ENCODE data around the gene CDYL. TPM values are rescaled to one million over a fixed set of nuclear protein-coding genes. Genes with fewer than 3 reads are reported as not detected.
A peak's percentile ranks its signal among the peaks of the same experiment; 100 is the strongest.

The CDYL gene
- total RNA-seq, 1 donor from 2014 or later, result 46.1 TPM

DNA sequence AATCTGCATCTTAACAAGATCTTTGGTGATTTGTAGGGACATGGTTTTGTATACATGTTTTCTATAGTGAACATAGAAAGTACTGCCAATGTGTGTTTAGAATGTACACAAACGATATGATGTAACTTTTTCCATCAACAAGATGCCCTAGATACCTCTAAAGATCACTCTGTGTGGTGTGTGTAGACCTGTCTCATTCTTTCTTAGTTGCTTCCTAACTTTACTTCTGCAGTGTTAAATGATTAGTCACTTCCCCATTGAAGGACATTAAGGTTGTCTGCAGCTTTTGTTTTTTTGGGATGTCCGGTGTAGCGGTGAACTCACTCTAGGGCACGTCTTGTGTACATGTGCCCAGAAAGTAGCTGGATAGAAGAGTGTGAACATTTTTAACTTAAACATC, 35.9 kb downstream of the CDYL start:
- Histone ChIP-seq H3K27me3 (ENCODE audit: control insufficient read depth, insufficient read depth, low read length) (no peaks in the 10 kb centered on the region), H3K36me3 (ENCODE audit: control insufficient read depth, insufficient read depth, low read length) (no peaks in the 10 kb centered on the region), H3K4me3 (ENCODE audit: low read depth, low read length) (no peak overlapping the region)
- DNase-seq (ENCODE audit: low read depth) (peak; percentile 43), FAIRE-seq (no peak)
- TF ChIP-seq CTCF (IDR thresholded peaks at IDR 0.05; ENCODE audit: insufficient read depth, low read length, severe bottlenecking), result no peak

DNA sequence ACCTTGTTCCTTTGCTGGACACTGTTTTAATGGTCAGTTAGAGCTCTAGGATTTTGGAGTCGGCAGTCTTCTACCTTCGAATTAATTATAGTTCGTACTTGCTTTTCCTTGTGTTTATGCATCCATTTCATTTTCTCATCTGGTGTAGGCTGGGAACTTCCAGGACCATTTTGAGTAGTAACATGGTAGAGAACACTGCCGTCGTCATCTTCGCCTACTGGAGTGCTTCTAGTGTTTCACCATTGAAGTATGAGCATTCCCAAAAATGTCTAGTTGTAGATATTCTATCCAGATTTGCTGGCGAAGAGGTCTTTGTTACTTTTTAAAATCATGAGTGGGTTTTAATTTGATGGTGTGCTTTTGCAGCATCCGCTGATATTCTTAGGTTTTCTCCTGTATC, 36.9 kb downstream of the CDYL start:
- Histone ChIP-seq H3K4me3 (ENCODE audit: low read depth, low read length) (no peak overlapping the region), H3K36me3 (ENCODE audit: control insufficient read depth, insufficient read depth, low read length) (no peaks in the 10 kb centered on the region), H3K27me3 (ENCODE audit: control insufficient read depth, insufficient read depth, low read length) (no peaks in the 10 kb centered on the region)
- no peak for FAIRE-seq
- DNase-seq (ENCODE audit: low read depth), result no peak
- no peak for TF ChIP-seq CTCF (IDR thresholded peaks at IDR 0.05; ENCODE audit: insufficient read depth, low read length, severe bottlenecking)

DNA sequence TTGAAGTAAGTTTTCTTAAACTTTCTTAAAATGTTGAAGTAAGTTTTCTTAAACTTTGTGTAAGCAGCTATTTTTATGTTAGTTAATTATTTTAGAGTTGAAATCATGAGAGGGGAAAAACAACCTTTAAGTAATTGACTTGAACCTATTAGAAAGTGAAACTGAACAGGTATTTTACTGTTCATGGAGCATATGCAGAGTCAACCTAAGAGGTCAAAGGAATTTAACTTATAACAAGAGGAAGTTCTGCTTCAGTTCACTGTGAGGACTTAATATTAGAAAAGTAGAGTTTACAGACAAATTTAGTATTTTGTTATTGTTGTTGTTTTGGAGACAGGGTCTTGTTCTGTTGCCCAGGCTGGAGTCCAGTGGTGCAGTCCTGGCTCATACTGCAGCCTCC, 38.0 kb downstream of the CDYL start:
- no peak for TF ChIP-seq CTCF (IDR thresholded peaks at IDR 0.05; ENCODE audit: insufficient read depth, low read length, severe bottlenecking)
- FAIRE-seq, result no peak
- Histone ChIP-seq H3K4me3 (ENCODE audit: low read depth, low read length) (no peak overlapping the region), H3K27me3 (ENCODE audit: control insufficient read depth, insufficient read depth, low read length) (no peaks in the 10 kb centered on the region), H3K36me3 (ENCODE audit: control insufficient read depth, insufficient read depth, low read length) (no peaks in the 10 kb centered on the region)
- DNase-seq (ENCODE audit: low read depth), result no peak

DNA sequence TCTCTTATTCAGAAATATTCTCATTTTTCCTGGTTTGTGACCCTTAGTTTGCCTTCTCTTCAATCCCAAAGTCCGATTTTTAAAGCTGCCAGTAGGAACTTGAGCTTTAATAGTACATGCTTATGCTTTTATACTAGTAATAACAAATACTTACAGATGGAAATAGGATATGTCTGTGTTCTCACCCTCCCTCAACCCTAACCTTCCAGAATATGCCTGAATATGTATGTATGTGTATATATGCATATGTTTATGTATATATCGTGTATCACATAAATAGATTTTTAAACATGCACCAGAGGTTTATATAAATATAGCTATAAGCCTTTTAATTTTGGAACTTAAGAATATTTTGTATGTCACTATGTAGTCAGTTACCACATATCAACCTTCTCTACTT, 38.8 kb downstream of the CDYL start:
- no peak for TF ChIP-seq CTCF (IDR thresholded peaks at IDR 0.05; ENCODE audit: insufficient read depth, low read length, severe bottlenecking)
- Histone ChIP-seq H3K36me3 (ENCODE audit: control insufficient read depth, insufficient read depth, low read length) (no peaks in the 10 kb centered on the region), H3K27me3 (ENCODE audit: control insufficient read depth, insufficient read depth, low read length) (no peaks in the 10 kb centered on the region), H3K4me3 (ENCODE audit: low read depth, low read length) (no peak overlapping the region)
- DNase-seq (ENCODE audit: low read depth) (no peak), FAIRE-seq (no peak)

DNA sequence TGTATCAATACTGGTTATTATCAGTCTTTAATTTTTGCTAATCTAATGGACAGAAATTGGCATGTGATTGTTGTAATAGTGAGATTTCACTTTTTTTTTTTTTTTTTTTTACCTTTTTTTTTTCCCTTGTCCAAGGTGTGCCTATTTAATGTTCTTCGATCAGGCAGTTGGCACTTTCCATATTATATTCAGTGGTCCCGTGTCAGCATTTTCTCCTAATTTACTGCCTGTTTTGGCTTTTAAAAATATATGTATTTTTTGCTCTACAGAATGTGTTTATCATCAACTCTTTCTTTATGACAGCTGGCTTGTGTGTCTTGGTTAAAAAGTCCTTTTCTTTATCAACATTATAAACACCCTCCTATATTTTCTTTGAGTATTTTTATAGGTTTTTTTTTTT, 39.4 kb downstream of the CDYL start:
- Histone ChIP-seq H3K4me3 (ENCODE audit: low read depth, low read length) (no peak overlapping the region), H3K27me3 (ENCODE audit: control insufficient read depth, insufficient read depth, low read length) (no peaks in the 10 kb centered on the region), H3K36me3 (ENCODE audit: control insufficient read depth, insufficient read depth, low read length) (no peaks in the 10 kb centered on the region)
- no peak for FAIRE-seq
- no peak for TF ChIP-seq CTCF (IDR thresholded peaks at IDR 0.05; ENCODE audit: insufficient read depth, low read length, severe bottlenecking)
- no peak for DNase-seq (ENCODE audit: low read depth)

DNA sequence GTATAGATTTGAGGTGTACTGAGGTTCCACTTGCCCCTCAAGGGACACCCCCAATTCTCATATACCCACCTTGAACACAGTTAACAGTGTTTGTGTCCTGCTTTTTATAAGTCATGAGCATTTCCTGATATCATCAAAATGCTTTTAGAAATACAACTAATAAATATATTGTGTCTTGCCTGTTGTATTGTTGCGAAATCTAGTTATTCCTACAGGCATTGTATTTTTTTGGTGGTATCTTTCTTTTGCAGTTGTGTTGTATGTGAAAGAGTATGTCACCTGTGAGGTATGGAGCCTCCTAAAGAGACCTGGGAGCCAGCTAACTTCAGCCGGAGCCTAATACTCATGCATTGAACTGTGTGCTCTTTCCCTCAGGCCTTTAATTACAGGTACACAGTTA, 40.7 kb downstream of the CDYL start:
- no peak overlapping the region for H3K4me3 ChIP-seq (ENCODE audit: low read depth, low read length)
- H3K36me3 ChIP-seq (ENCODE audit: control insufficient read depth, insufficient read depth, low read length), result no peaks in the 10 kb centered on the region
- no peaks in the 10 kb centered on the region for H3K27me3 ChIP-seq (ENCODE audit: control insufficient read depth, insufficient read depth, low read length)
- no peak for TF ChIP-seq CTCF (IDR thresholded peaks at IDR 0.05; ENCODE audit: insufficient read depth, low read length, severe bottlenecking)
- FAIRE-seq, result no peak
- no peak for DNase-seq (ENCODE audit: low read depth)
